Fibroblast of peridontal ligament (primary cell): Measurements from ENCODE around the gene ARHGEF17.
A peak's percentile ranks its signal among the peaks of the same experiment; 100 is the strongest.

Source experiments
- DNase-seq: peaks from one replicate; pipeline ENCODE4 v3.0.0-alpha.2; 2010; ENCODE audit errors: extremely low read depth

Gene ARHGEF17

GRCh38 chr11:73406131-73406530 is 98.1 kb downstream of the ARHGEF17 start:
- peak; percentile 11 for DNase-seq

DNA sequence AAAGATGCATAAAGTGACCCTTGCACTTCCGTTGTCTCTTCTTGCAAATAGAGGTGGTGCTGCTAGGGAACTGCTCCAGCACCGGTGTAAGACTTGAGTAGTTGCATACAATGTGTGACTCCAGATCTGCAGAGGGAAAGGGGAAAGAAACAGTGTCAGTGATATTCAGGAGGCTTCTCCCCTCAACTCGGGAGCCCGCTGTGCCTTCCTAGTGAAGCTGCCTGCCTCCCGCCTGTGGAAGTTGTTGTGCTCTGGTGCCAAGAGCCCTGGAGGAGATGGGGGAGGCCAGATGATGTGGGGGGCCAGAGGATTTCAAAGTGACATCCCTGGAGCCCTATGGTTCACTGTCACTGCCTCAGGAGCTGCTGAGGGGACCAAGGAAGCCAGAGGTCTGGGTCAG is 98.5 kb downstream of the ARHGEF17 start:
- no peak for DNase-seq

GRCh38 chr11:73409431-73409830 is 101.4 kb downstream of the ARHGEF17 start:
- no peak for DNase-seq

DNA sequence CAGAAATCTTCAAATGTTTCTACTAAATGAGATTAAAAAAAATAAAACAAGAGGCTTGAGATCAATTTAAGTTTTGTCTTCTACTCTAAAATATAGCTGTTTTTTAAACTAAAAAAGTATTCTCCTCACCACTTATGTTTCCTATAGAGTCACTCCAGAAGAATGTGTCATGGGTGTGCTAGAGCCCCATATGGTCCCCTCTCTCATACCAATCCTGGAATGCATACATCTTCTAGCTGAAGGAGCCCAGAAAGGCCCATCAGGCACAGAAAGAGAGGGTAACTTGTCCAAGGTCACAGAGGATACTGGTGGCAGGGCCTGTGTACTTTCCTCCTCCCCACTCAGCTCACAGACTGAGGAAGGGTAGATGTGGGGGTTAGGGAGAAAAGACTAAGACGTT is 102.6 kb downstream of the ARHGEF17 start:
- DNase-seq: no peak

- no peak for DNase-seq
Observed at GRCh38 chr11:73411031-73411430, 103.0 kb downstream of the ARHGEF17 start.

- peak; percentile 8 for DNase-seq
Observed at GRCh38 chr11:73412308-73412707, 104.2 kb downstream of the ARHGEF17 start.

GRCh38 chr11:73413256-73413655 is 105.2 kb downstream of the ARHGEF17 start:
- DNase-seq: no peak

GRCh38 chr11:73414977-73415651 is 107.0 kb downstream of the ARHGEF17 start:
- peak; percentile 84 for DNase-seq

DNA sequence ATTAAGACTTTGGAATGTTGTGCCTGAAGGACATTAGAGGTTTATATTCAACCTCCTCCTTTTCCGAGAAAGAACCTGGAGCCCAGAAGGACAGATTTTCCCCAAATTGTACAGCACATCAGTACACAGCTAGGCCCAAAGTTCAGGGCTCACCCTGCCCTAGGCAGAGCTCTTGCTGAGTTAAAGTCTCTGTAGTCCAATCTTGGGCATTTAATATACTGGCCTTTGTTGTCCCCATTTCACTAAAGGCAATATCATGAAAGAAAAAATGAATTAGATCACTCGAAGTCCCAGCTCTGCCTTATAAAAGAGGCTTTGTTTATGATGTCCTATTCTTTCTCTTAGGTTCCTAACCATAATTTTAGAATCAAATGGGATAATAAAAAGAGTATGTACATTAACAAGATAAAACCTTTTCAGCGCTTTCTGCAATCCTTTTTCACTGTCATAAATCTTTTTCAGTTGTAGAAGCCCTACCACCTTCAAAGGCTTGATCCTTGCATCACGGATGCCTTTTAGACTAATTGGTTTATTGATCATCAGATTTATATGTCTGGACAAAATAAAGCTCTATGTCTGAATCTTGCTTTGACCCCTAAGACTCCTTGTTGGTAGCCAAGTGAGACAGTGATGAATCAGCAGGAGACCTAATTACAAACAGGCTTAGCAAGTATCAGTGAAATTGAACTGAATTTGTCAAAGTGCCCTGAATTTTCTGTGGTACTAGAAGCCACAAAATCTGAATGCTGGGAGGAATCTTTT is 108.0 kb downstream of the ARHGEF17 start:
- peak; percentile 93 for DNase-seq

DNA sequence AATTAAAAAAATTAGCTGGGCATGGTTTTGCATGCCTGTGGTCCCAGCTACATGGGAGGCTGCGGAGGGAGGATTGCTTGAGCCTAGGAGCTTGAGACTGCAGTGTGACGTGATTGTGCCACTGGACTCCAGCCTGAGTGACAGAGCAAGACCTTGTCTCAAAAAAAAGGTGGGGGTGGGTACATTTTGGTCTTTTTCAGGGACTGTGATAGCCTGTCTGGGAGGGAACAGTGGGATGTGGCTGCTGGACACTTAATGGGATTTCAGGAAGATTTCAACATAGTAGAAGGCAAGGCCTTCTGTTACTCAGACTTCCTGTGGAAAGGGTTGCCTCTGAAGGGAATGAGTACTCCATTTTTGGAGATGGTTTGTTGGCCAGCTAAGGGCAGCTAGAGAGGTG is 108.7 kb downstream of the ARHGEF17 start:
- no peak for DNase-seq
